Sigmoid colon (tissue), 7 donors: ENCODE results near the gene BRME1. TPM values are rescaled to one million over a fixed set of nuclear protein-coding genes. Genes with fewer than 3 reads are reported as not detected.

ENCODE experiments used
- DNase-seq: peaks from one replicate; pipeline ENCODE4 v3.0.0-alpha.2; 2019
- H3K27ac ChIP-seq, 4 donors: fragments of 200-600 bp; sonication (generic); one replicate each; pipeline ENCODE4 v1.5.1; 2016 to 2019; ENCODE audit warnings: mild to moderate bottlenecking in 1 of 4
- H3K27me3 ChIP-seq, 3 donors: fragments of 200-600 bp; sonication (generic); one replicate each; pipeline ENCODE4 v1.5.1; 2019; ENCODE audit warnings: mild to moderate bottlenecking in 1 of 3
- H3K36me3 ChIP-seq, 4 donors: fragments of 200-600 bp; sonication (generic); one replicate each; pipeline ENCODE4 v1.5.1; 2016 to 2019
- H3K4me1 ChIP-seq, 4 donors: fragments of 200-600 bp; sonication (generic); one replicate each; pipeline ENCODE4 v1.5.1; 2017 to 2019
- H3K4me3 ChIP-seq, 4 donors: fragments of 200-600 bp; sonication (generic); one replicate each; pipeline ENCODE4 v1.5.1; 2017 to 2019; ENCODE audit warnings: mild to moderate bottlenecking in 2 of 4, moderate library complexity in 1 of 4
- H3K9me3 ChIP-seq, 4 donors: fragments of 200-600 bp in 3 of 4; sonication (generic) in 3 of 4; one replicate each; pipeline versions ENCODE4 v1.5.1 to v1.6.1; 2013 to 2019
- CTCF ChIP-seq, 4 experiments: fragments of 450-650 bp in 3 of 4; fragments of 200-600 bp in 1 of 4; IDR thresholded peaks; one replicate each; pipeline ENCODE4 v1.5.1; 2016 to 2019; ENCODE audit warnings: antibody characterized with exemption in 4 of 4, mild to moderate bottlenecking in 3 of 4, moderate library complexity in 2 of 4
- EP300 ChIP-seq, 4 donors: sonication (generic); formaldehyde crosslinking; IDR thresholded peaks; one replicate each; pipeline ENCODE4 v1.6.1; 2017; ENCODE audit warnings: antibody characterized with exemption in 4 of 4
- POLR2A ChIP-seq, 2 donors: fragments of 450-650 bp; IDR thresholded peaks; one replicate each; pipeline ENCODE4 v1.6.1; 2016; ENCODE audit warnings: antibody characterized with exemption in 2 of 2, mild to moderate bottlenecking in 2 of 2, moderate library complexity in 2 of 2
- POLR2AphosphoS5 ChIP-seq, 4 donors: sonication (generic); formaldehyde crosslinking; IDR thresholded peaks; one replicate each; pipeline ENCODE4 v1.6.1; 2017; ENCODE audit warnings: antibody characterized with exemption in 4 of 4
- WGBS, 2 donors: extraction: QIAGEN DNeasy Blood & Tissue Kit; methylation state at CpG; one replicate each; pipeline ENCODE4 v1.1.7; 2013; 5-methylcytosine and 5-hydroxymethylcytosine counted together
- intact Hi-C: fragments of 100-400 bp; cut with DNase I; formaldehyde crosslinking; loops from one replicate; pipeline ENCODE4 v1.15.1; 2023
- polyA plus RNA-seq, 3 donors: library from polyadenylated mRNA; stranded (reverse); fragments of 200-250 nt; gene quantifications; one replicate each; pipeline ENCODE4 v1.2.3, GENCODE V29; 2013
- total RNA-seq, 4 donors: library from RNA; depleted of rRNA; stranded (reverse); fragments of >200 nt; gene quantifications; one replicate each; pipeline ENCODE4 v1.1.0, GENCODE V29; 2016
- donor health status: healthy with polysubstance abuse.
- donor health status: Bipolar disorder and iron deficiency.
- donor health status: healthy.

The BRME1 gene
- total and polyA plus RNA-seq, 7 donors, result 0.99 to 9.0 (median 1.8) TPM

- no peak for TF ChIP-seq POLR2AphosphoS5 (IDR thresholded peaks at IDR 0.05)
- TF ChIP-seq POLR2A (IDR thresholded peaks at IDR 0.05), result no peak
- intact Hi-C loops, result no loop called here
- WGBS, 2 donors, result 29 to 50% methylated on average over 21 of the region's 21 CpGs
- H3K36me3 ChIP-seq, result no peaks in the 10 kb centered on the region
- no peaks in the 10 kb centered on the region for H3K4me1 ChIP-seq
- no peak for DNase-seq
- no peak within 1 kb of the TSS for H3K27ac ChIP-seq
- no peaks in the 10 kb centered on the region for H3K9me3 ChIP-seq
- peaks cover 6 to 44% (median 26%) of the 10 kb centered on the region in 3 donors for H3K27me3 ChIP-seq
- H3K4me3 ChIP-seq, result peak within 1 kb of the TSS in 2 of 4 donors; percentile 22 to 31
Measured at GRCh38 chr19:13938301-13939064, 32.6 kb upstream of the BRME1 start, which contains the start of gene PODNL1. Gene PODNL1 (minus strand): TSS chr19:13938417. CDS start chr19:13938181, 236 bp downstream.

- TF ChIP-seq CTCF (IDR thresholded peaks at IDR 0.05) (no peak), POLR2A (IDR thresholded peaks at IDR 0.05) (no peak), POLR2AphosphoS5 (IDR thresholded peaks at IDR 0.05) (no peak), EP300 (IDR thresholded peaks at IDR 0.05) (no peak)
- no peaks in the 10 kb centered on the region for H3K36me3 ChIP-seq
- no peaks in the 10 kb centered on the region for H3K4me1 ChIP-seq
- no peaks in the 10 kb centered on the region for H3K9me3 ChIP-seq
- no peak for DNase-seq
- 17 to 22% methylated on average over 29 of the region's 29 CpGs for WGBS, 2 donors
- intact Hi-C loops, result no loop called here
- peaks cover 6 to 50% (median 26%) of the 10 kb centered on the region in 3 donors for H3K27me3 ChIP-seq
- H3K27ac ChIP-seq, result no peak overlapping the region
- peak overlapping the region in 2 of 4 donors; percentile 22 to 31 for H3K4me3 ChIP-seq
Measured at GRCh38 chr19:13937479-13938300, 31.8 kb upstream of the BRME1 start.

GRCh38 chr19:13935765-13936510 is 30.0 kb upstream of the BRME1 start:
- WGBS, 2 donors, result 74 to 79% methylated on average over 22 of the region's 22 CpGs
- no peak for DNase-seq

GRCh38 chr19:13934785-13935109 is 28.8 kb upstream of the BRME1 start:
- TF ChIP-seq POLR2A (IDR thresholded peaks at IDR 0.05) (no peak), CTCF (IDR thresholded peaks at IDR 0.05) (no peak), POLR2AphosphoS5 (IDR thresholded peaks at IDR 0.05) (no peak)
- Histone ChIP-seq H3K27me3 (peaks cover 6 to 50% (median 26%) of the 10 kb centered on the region in 3 donors), H3K9me3 (no peaks in the 10 kb centered on the region), H3K36me3 (peaks cover 0 to 9% (median 0%) of the 10 kb centered on the region in 4 donors), H3K4me3 (no peak overlapping the region), H3K4me1 (no peaks in the 10 kb centered on the region), H3K27ac (no peak overlapping the region)
- intact Hi-C loops, result loop anchor here (5.0 kb wide), 1 partner anchor 587 kb away; no protein-coding TSS in a partner anchor
- DNase-seq, result no peak
- WGBS, 2 donors, result 92 to 96% methylated on average over 2 of the region's 2 CpGs

More at GRCh38 chr19:13935765-13936510, 30.0 kb upstream of the BRME1 start:
- Histone ChIP-seq H3K36me3 (no peaks in the 10 kb centered on the region), H3K4me3 (no peak overlapping the region), H3K9me3 (no peaks in the 10 kb centered on the region), H3K4me1 (no peaks in the 10 kb centered on the region), H3K27ac (no peak overlapping the region), H3K27me3 (peaks cover 6 to 50% (median 26%) of the 10 kb centered on the region in 3 donors)
- intact Hi-C loops, result no loop called here
- TF ChIP-seq POLR2A (IDR thresholded peaks at IDR 0.05) (no peak), EP300 (IDR thresholded peaks at IDR 0.05) (no peak), POLR2AphosphoS5 (IDR thresholded peaks at IDR 0.05) (no peak), CTCF (IDR thresholded peaks at IDR 0.05) (no peak)
